Measurements from ENCODE around the gene RAC2. TPM values are rescaled to one million over a fixed set of nuclear protein-coding genes. Genes with fewer than 3 reads are reported as not detected.
A peak's percentile ranks its signal among the peaks of the same experiment; 100 is the strongest.

RAC2 gene
- total and polyA plus RNA-seq, 2 of the 8 experiments (the other 6 are each of a cell fraction or from before 2014, with no cell fraction given): 2.3 to 4.3 TPM

GRCh38 chr22:37212174-37212906, 31.7 kb downstream of the RAC2 start, which contains the start of gene SSTR3:
Gene SSTR3 (minus strand): TSS chr22:37212477. CDS start chr22:37207803, 4,674 bp downstream.
- H3K4ac ChIP-seq (replicated peaks; ENCODE audit: insufficient read length, low read depth, low read length): no peak within 1 kb of the TSS
- H3K9ac ChIP-seq (replicated peaks in 1 of 4; ENCODE audit: extremely low read depth in 1 of 4, low read depth in 3 of 4, low read length in 3 of 4): no peak within 1 kb of the TSS
- 38% methylated on average over 14 of the region's 23 CpGs; no CpG with 5 or more reads in 1 of the 2 experiments for WGBS, 2 experiments (ENCODE audit: extremely low coverage in 1 of 2, insufficient coverage in 1 of 2, insufficient read length in 1 of 2, insufficient replicate concordance in 2 of 2, low coverage in 1 of 2, low lambda C conversion rate in 2 of 2, missing lambda C conversion rate in 1 of 2)
- H2BK12ac ChIP-seq (ENCODE audit: low read depth, low read length): peak within 1 kb of the TSS; percentile 27; the same call in 1 of the 2 replicates
- no peaks in the 10 kb centered on the region for H3K79me2 ChIP-seq (ENCODE audit: control insufficient read depth in 1 of 2, insufficient read depth in 2 of 2, low read length in 2 of 2)
- H3K9me3 ChIP-seq (ENCODE audit: insufficient read depth in 2 of 2, low read depth in 1 of 2, low read length in 1 of 2): no peaks in the 10 kb centered on the region
- H3K27ac ChIP-seq (ENCODE audit: low read depth, low read length): no peak within 1 kb of the TSS
- FAIRE-seq: no peak
- peak within 1 kb of the TSS in 3 of 4 experiments; percentile 16 to 50 (median 26); a peak in 4 of 8 replicates for H3K4me3 ChIP-seq (ENCODE audit: extremely low read depth in 1 of 4, insufficient read depth in 2 of 4, low read depth in 3 of 4, low read length in 4 of 4)
- no peak within 1 kb of the TSS for H2AK5ac ChIP-seq (ENCODE audit: low read depth, low read length)
- POLR2A ChIA-PET (ENCODE audit: partially characterized antibody): interaction anchor here (1.6 kb wide), 1 partner anchor 10 kb away, joined by 3 read pairs; no protein-coding TSS in a partner anchor
- H3K79me1 ChIP-seq (ENCODE audit: low read depth, low read length): no peaks in the 10 kb centered on the region
- H3K18ac ChIP-seq (ENCODE audit: extremely low read depth, low read length): peak within 1 kb of the TSS; percentile 48
- no peak within 1 kb of the TSS for H2BK20ac ChIP-seq (ENCODE audit: low read length)
- H3K36me3 ChIP-seq (ENCODE audit: control insufficient read depth in 2 of 4, insufficient read depth in 4 of 4, low read length in 3 of 4): no peaks in the 10 kb centered on the region
- CTCF ChIA-PET (ENCODE audit: partially characterized antibody): interaction anchor here (0.6 to 1.4 kb wide), 5 partner anchors 13 to 517 kb away, joined by 3 to 4 read pairs (median 3); no protein-coding TSS in a partner anchor
- H4K20me1 ChIP-seq (replicated peaks in 1 of 2; ENCODE audit: control insufficient read depth in 1 of 2, insufficient read depth in 2 of 2, low read length in 2 of 2): no peaks in the 10 kb centered on the region
- H2AFZ ChIP-seq (ENCODE audit: low read length): peak within 1 kb of the TSS; percentile 88; the same call in 1 of the 2 replicates
- peaks cover 0 to 4% (median 1%) of the 10 kb centered on the region in 4 experiments; a peak in 3 of 7 replicates for H3K27me3 ChIP-seq (replicated peaks in 1 of 4; ENCODE audit: control insufficient read depth in 3 of 4, extremely low read depth in 1 of 4, insufficient read depth in 3 of 4, low read length in 3 of 4)
- DNase-seq (ENCODE audit: low read depth in 1 of 2, low spot score in 2 of 2): peak in 1 of 2 experiments; percentile 62
- H3K23ac ChIP-seq (ENCODE audit: insufficient read length): no peak within 1 kb of the TSS
- peak within 1 kb of the TSS; percentile 24; the same call in 1 of the 2 replicates for H2BK5ac ChIP-seq (ENCODE audit: low read depth, low read length)
- no peak within 1 kb of the TSS for H3K56ac ChIP-seq (replicated peaks; ENCODE audit: insufficient read length, low read depth, low read length)
- H3K23me2 ChIP-seq (ENCODE audit: low read depth, low read length): peaks cover 3% of the 10 kb centered on the region; the same call in 1 of the 2 replicates
- no peak within 1 kb of the TSS for H4K91ac ChIP-seq (replicated peaks; ENCODE audit: insufficient read length, low read length)
- no peak within 1 kb of the TSS for H2BK120ac ChIP-seq (replicated peaks; ENCODE audit: low read depth, low read length)
- H4K5ac ChIP-seq (ENCODE audit: insufficient read length, low read depth, low read length): peak within 1 kb of the TSS; percentile 25
- H2BK15ac ChIP-seq (ENCODE audit: low read length): peak within 1 kb of the TSS; percentile 81; the same call in 1 of the 2 replicates
- H3K14ac ChIP-seq (ENCODE audit: insufficient read length): no peak within 1 kb of the TSS
- peak within 1 kb of the TSS; percentile 36 for H4K8ac ChIP-seq (ENCODE audit: extremely low read depth, insufficient read depth, low read length)
- peaks cover 0 to 8% (median 3%) of the 10 kb centered on the region in 4 experiments; a peak in 6 of 7 replicates for H3K4me1 ChIP-seq (replicated peaks in 1 of 4; ENCODE audit: control insufficient read depth in 3 of 4, insufficient read depth in 4 of 4, low read length in 3 of 4)
- peak within 1 kb of the TSS; percentile 76 to 81 for H3K4me2 ChIP-seq (ENCODE audit: insufficient read depth in 1 of 2, low read depth in 2 of 2, low read length in 2 of 2)
- TF ChIP-seq BACH1 (IDR thresholded peaks at IDR 0.05; ENCODE audit: low read length) (no peak), CREB1 (IDR thresholded peaks at IDR 0.05) (no peak), POU5F1 (IDR thresholded peaks at IDR 0.05; ENCODE audit: low read depth, low read length) (no peak), SIN3A (conservative IDR thresholded peaks at IDR 0.05 in 1 of 2, IDR thresholded peaks at IDR 0.05 in 1 of 2; ENCODE audit: low read depth in 1 of 2, low read length in 2 of 2) (no peak; a peak in 1 of 4 replicates), KDM5A (IDR thresholded peaks at IDR 0.05; ENCODE audit: low read length) (no peak), TBP (IDR thresholded peaks at IDR 0.05; ENCODE audit: low read depth, low read length) (no peak), CHD2 (IDR thresholded peaks at IDR 0.05; ENCODE audit: low read length) (no peak), MAFK (IDR thresholded peaks at IDR 0.05; ENCODE audit: low read depth, low read length) (no peak), RBBP5 (IDR thresholded peaks at IDR 0.05; ENCODE audit: borderline replicate concordance, low read depth, low read length) (no peak), KDM1A (IDR thresholded peaks at IDR 0.05; ENCODE audit: borderline replicate concordance, low read length) (peak; percentile 63; the same call in 1 of the 2 replicates)
- TF ChIP-seq, protein P1, sequence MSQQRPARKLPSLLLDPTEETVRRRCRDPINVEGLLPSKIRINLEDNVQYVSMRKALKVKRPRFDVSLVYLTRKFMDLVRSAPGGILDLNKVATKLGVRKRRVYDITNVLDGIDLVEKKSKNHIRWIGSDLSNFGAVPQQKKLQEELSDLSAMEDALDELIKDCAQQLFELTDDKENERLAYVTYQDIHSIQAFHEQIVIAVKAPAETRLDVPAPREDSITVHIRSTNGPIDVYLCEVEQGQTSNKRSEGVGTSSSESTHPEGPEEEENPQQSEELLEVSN (IDR thresholded peaks at IDR 0.05): no peak
